GM19397 (cell line): ENCODE results near the gene MMP12.
"Not testable (repeated sequence)": the region's sequence is repeated elsewhere in the genome, so short reads cannot be mapped to it uniquely, and the experiment has no call there.

Experiments used
- ATAC-seq: cut with Tn5 transposase; IDR thresholded peaks from one replicate; pipeline ENCODE4 v1.9.1; 2021; ENCODE audit warnings: mild to moderate bottlenecking, moderate library complexity; ENCODE audit not compliant: unreplicated experiment

Gene MMP12

DNA sequence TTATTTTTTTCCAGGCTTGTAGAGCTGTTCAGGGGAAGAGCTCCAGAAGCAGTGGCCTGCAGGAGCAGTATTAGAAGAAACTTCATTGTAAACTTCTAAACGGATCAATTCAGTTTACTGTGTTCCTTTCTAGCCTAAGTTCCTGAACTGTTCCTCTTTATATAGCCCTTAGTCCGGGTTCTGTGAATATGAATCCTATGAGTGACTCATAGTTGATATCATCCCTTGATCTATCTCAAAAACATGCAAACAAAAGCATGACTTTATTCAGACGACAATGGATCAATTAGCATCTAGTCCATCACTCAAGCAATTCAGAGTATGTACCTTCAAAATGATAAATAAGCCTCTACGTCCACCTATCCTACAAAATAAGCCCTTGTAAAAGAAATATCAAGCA is at the start of gene MMP12:
Gene MMP12 (minus strand): TSS at position 131 of the 400 bp plus-strand sequence. CDS start 45 bp downstream, at position 86.
- ATAC-seq: no peak

- ATAC-seq: no peak
Observed at GRCh38 chr11:102921587-102922220, 46.9 kb upstream of the MMP12 start.

- peak; percentile 64 for ATAC-seq
Observed at GRCh38 chr11:102920118-102920684, 45.4 kb upstream of the MMP12 start.

- no peak for ATAC-seq
Observed at GRCh38 chr11:102915044-102915375, 40.2 kb upstream of the MMP12 start.

GRCh38 chr11:102914238-102915043 is 39.7 kb upstream of the MMP12 start:
- ATAC-seq: no peak

GRCh38 chr11:102912482-102912830 is 37.7 kb upstream of the MMP12 start:
- ATAC-seq: no peak

- no peak for ATAC-seq
Observed at GRCh38 chr11:102911758-102912481, 37.1 kb upstream of the MMP12 start.

DNA sequence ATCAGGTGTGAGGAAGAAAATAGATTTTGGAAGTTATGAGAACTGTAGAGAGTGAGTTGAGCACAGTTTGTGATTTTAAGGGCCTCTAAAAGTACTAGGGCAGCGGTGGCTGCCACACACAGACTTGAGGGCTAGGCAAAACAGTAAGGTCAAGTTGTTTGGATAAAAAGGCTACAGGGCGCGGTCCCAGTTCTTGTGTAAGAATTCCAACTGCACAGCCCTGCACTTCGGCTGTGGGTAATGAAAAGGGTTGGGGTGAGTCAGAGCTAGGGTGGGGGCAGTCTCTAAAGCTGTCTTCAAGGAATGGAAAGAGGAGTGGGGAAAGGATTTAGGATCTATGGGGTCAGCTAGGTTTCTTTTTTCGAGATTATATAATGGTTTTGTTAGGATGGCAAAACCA is 31.1 kb upstream of the MMP12 start:
- ATAC-seq: not testable (repeated sequence)

DNA sequence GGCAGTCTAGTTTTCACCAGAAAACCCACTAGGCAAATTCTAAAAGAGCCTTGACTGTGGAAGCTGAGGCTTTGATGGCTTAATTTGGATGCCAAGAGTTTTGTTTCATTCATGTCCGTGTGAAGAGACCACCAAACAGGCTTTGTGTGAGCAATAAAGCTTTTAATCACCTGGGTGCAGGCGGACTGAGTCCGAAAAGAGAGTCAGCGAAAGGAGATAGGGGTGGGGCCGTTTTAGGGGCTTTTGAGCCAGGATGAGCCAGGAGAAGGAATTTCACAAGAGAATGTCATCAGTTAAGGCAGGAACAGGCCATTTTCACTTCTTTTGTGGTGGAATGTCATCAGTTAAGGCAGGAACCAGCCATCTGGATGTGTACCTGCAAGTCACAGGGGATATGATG is 29.1 kb upstream of the MMP12 start:
- not testable (repeated sequence) for ATAC-seq

- no peak for ATAC-seq
Observed at GRCh38 chr11:102900346-102900745, 25.6 kb upstream of the MMP12 start.

- no peak for ATAC-seq
Observed at GRCh38 chr11:102891736-102892135, 17.0 kb upstream of the MMP12 start.

DNA sequence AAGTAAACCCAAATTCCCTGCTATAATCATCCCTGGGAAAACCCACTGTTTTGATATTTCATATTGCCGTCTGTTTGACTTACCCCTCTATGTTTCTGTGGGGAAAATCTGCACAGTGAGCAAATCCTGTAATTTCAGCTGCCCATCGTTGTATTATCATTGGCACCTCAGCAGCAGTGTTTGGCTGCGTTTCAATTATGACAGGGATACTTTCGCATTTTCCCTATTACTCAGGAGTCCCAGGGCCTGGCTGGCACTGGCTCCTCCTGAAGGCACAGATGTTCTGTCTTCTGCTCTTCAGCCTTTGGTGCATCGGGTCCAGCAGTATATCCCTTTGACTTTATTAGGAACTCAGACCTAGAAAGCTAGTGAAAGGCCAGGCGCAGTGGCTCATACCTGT is 12.2 kb upstream of the MMP12 start:
- ATAC-seq: no peak

DNA sequence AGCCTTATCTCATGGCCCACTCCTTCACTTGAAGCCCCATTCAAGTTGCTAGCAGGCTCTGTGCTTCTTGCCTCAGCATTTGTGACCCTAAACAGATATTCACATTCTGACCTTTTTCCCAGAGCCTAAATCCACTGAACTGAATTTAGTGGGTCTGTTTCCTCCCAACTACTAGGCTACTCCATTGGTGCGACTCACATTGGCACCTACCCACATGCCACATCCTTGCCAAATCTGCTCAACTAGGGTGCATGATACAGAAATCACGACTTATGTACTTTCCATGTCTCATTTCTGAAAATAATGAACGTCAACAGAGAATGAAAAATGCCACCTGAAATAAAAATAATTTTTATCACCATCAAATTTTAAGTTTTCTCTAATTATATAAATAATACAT is 8.4 kb upstream of the MMP12 start:
- peak; percentile 17 for ATAC-seq

GRCh38 chr11:102882389-102883024 is 7.7 kb upstream of the MMP12 start:
- peak; percentile 71 for ATAC-seq

- ATAC-seq: no peak
Observed at GRCh38 chr11:102879801-102880200, 5.0 kb upstream of the MMP12 start.

- ATAC-seq: no peak
Observed at GRCh38 chr11:102878595-102878994, 3.8 kb upstream of the MMP12 start.

GRCh38 chr11:102869354-102869964 is 5.3 kb downstream of the MMP12 start:
- not testable (repeated sequence) for ATAC-seq

GRCh38 chr11:102868339-102868738 is 6.4 kb downstream of the MMP12 start:
- ATAC-seq: no peak

DNA sequence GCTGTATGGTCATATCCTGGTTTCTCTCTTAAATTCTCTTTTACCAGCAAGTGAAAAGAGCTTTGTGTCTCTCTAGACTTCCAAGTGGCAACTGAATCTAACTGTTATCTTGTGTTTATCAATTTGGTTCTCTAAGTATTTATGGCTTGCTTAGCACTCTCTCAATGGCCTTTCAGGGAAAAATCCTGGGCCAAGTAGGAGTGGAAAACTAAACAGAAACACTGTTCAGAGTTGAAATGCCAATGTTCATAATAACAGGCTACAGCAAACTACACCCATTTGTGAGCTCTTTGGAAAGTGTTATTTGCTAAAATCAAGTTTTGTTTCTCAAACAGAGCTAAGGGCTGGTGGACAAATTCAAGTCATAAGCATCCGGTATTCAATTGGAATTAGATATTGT is 10.1 kb downstream of the MMP12 start:
- no peak for ATAC-seq

- ATAC-seq: no peak
Observed at GRCh38 chr11:102853956-102854355, 20.8 kb downstream of the MMP12 start.

DNA sequence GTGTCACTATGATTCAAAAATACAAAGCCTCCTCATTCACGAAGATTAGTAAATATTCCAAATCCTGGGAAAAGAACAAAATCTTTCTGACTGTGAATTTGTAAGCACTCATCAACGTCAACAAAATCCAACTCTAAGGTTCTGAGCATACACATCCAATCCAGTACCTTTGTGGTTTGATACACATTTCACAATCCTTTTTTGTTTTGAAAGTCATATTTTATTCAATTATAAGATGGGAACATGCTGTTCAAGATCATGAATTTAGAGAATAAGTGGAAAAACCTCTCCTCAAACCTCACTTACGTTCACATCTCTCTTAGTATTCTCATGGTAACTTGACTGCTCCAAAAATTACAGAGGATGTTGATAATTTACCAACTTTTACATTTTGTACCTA is 21.7 kb downstream of the MMP12 start:
- ATAC-seq: no peak
